ENCODE results near the gene LURAP1L.

- TF ChIP-seq, protein P1, sequence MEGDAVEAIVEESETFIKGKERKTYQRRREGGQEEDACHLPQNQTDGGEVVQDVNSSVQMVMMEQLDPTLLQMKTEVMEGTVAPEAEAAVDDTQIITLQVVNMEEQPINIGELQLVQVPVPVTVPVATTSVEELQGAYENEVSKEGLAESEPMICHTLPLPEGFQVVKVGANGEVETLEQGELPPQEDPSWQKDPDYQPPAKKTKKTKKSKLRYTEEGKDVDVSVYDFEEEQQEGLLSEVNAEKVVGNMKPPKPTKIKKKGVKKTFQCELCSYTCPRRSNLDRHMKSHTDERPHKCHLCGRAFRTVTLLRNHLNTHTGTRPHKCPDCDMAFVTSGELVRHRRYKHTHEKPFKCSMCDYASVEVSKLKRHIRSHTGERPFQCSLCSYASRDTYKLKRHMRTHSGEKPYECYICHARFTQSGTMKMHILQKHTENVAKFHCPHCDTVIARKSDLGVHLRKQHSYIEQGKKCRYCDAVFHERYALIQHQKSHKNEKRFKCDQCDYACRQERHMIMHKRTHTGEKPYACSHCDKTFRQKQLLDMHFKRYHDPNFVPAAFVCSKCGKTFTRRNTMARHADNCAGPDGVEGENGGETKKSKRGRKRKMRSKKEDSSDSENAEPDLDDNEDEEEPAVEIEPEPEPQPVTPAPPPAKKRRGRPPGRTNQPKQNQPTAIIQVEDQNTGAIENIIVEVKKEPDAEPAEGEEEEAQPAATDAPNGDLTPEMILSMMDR (IDR thresholded peaks at IDR 0.05), result no peak
- no peak for TF ChIP-seq POLR2A (IDR thresholded peaks at IDR 0.05)
Measured at GRCh38 chr9:12826924-12827565, 52.2 kb downstream of the LURAP1L start.
